OCI-LY7 (cell line): ENCODE results near the gene RYK. TPM values are rescaled to one million over a fixed set of nuclear protein-coding genes. Genes with fewer than 3 reads are reported as not detected.

ENCODE experiments used
- BruUV-seq: library from RNA; stranded (reverse); fragments of 400-500 nt; replicated peaks from 2 replicates; lab custom pipeline; 2021; lab: Mats Ljungman, UMichigan
- CTCF ChIA-PET: fragments of 300-600 bp; sonication (Branson Sonifier 250); formaldehyde crosslinking; loops from one replicate; lab custom pipeline; 2022; ENCODE audit warnings: antibody characterized with exemption; ENCODE audit not compliant: unreplicated experiment; lab: Charles Lee
- POLR2A ChIA-PET: fragments of 300-600 bp; sonication (Branson Sonifier 250); formaldehyde crosslinking; loops from one replicate; lab custom pipeline; 2022; ENCODE audit warnings: antibody characterized with exemption; lab: Charles Lee
- DNase-seq: peaks from one replicate; pipeline ENCODE4 v3.0.0-alpha.2; 2015; ENCODE audit warnings: low spot score
- H2AFZ ChIP-seq: fragments of 200-600 bp; sonication (generic), shearing (Covaris generic); 2 replicates; pipeline ENCODE4 v1.6.1; 2014; ENCODE audit warnings: mild to moderate bottlenecking, antibody characterized with exemption, low read length, moderate library complexity
- H3K27ac ChIP-seq: fragments of 200-600 bp; sonication (generic); 2 replicates; pipeline ENCODE4 v1.5.1; 2014; ENCODE audit warnings: mixed run types, low read depth, mild to moderate bottlenecking, moderate library complexity, low read length, inconsistent platforms; ENCODE audit not compliant: poor library complexity, severe bottlenecking
- H3K36me3 ChIP-seq: fragments of 200-600 bp; sonication (generic); 2 replicates; pipeline ENCODE4 v1.6.1; 2014; ENCODE audit warnings: mild to moderate bottlenecking, antibody characterized with exemption, low read length, moderate library complexity, mixed read lengths; ENCODE audit not compliant: insufficient read depth
- H3K4me1 ChIP-seq: fragments of 200-600 bp; sonication (generic); 2 replicates; pipeline ENCODE4 v1.5.1; 2014; ENCODE audit warnings: mild to moderate bottlenecking, low read length; ENCODE audit not compliant: insufficient read depth, poor library complexity, severe bottlenecking
- H3K4me2 ChIP-seq: fragments of 200-600 bp; sonication (generic); 2 replicates; pipeline ENCODE4 v1.6.1; 2014; ENCODE audit warnings: mild to moderate bottlenecking, low read length
- H3K4me3 ChIP-seq: fragments of 200-600 bp; sonication (generic); 2 replicates; pipeline ENCODE4 v1.5.1; 2014; ENCODE audit warnings: mild to moderate bottlenecking, low read depth, low read length; ENCODE audit not compliant: poor library complexity, severe bottlenecking
- H3K79me2 ChIP-seq: fragments of 200-600 bp; sonication (generic); 2 replicates; pipeline ENCODE4 v1.6.1; 2016; ENCODE audit warnings: low read depth, mild to moderate bottlenecking, low read length, moderate library complexity, mixed read lengths; ENCODE audit not compliant: insufficient read depth
- H3K9me2 ChIP-seq: fragments of 200-600 bp; sonication (generic); 2 replicates; pipeline ENCODE4 v1.6.1; 2016; ENCODE audit warnings: mild to moderate bottlenecking, low read length, mixed read lengths; ENCODE audit not compliant: insufficient read depth
- H3K9me3 ChIP-seq: fragments of 200-600 bp; sonication (generic); 2 replicates; pipeline ENCODE4 v1.6.1; 2014; ENCODE audit warnings: mild to moderate bottlenecking, mixed run types, low read length, mixed read lengths
- H4K20me1 ChIP-seq: fragments of 200-600 bp; sonication (generic); 2 replicates; pipeline ENCODE4 v1.6.1; 2014; ENCODE audit warnings: mild to moderate bottlenecking, antibody characterized with exemption, low read length, moderate library complexity, mixed read lengths; ENCODE audit not compliant: insufficient read depth
- CTCF ChIP-seq: fragments of 200-600 bp; sonication (generic); conservative IDR thresholded peaks from 2 replicates; pipeline ENCODE4 v1.5.1; 2014; ENCODE audit warnings: mild to moderate bottlenecking, antibody characterized with exemption, low read length, moderate library complexity, mixed read lengths
- EZH2phosphoT487 ChIP-seq: fragments of 200-600 bp; sonication (generic); IDR thresholded peaks from 2 replicates; pipeline ENCODE4 v1.6.1; 2018; ENCODE audit warnings: low read depth, borderline replicate concordance, mild to moderate bottlenecking, mixed run types, antibody characterized with exemption, low read length, moderate library complexity, mixed read lengths
- intact Hi-C: fragments of 100-400 bp; cut with micrococcal nuclease; formaldehyde crosslinking; loops from one replicate; pipeline ENCODE4 v1.10.0; 2022; ENCODE audit not compliant: unreplicated experiment
- total RNA-seq, 2 experiments: library from RNA; depleted of rRNA in 1 of 2; stranded (reverse); fragments of >200 nt in 1 of 2; shearing (Covaris generic) in 1 of 2; gene quantifications; 2 replicates each; pipeline ENCODE4 v1.2.3, GENCODE V29; 2014 to 2022

The RYK gene
- total RNA-seq, 2 experiments from 2014 or later, result 24.8 to 25.5 TPM

- intact Hi-C loops, result no loop called here
- no peak for TF ChIP-seq EZH2phosphoT487
- no peak for TF ChIP-seq CTCF
- no peaks in the 10 kb centered on the region for H3K9me2 ChIP-seq
- no peak overlapping the region for H3K4me2 ChIP-seq
- H3K79me2 ChIP-seq, result peaks cover 13% of the 10 kb centered on the region; the same call in 1 of the 2 replicates
- H2AFZ ChIP-seq, result no peak overlapping the region
- DNase-seq, result no peak
- CTCF ChIA-PET, result no interaction called here
- POLR2A ChIA-PET, result interaction anchor here (0.5 to 0.7 kb wide), 3 partner anchors 31 to 248 kb away, joined by 3 to 5 read pairs (median 4); partner anchors contain the start of genes ANAPC13 and CEP63
- BruUV-seq, result no TSS peak
- H4K20me1 ChIP-seq, result peaks cover 25% of the 10 kb centered on the region
- no peaks in the 10 kb centered on the region for H3K36me3 ChIP-seq
- H3K27ac ChIP-seq, result no peak overlapping the region
- H3K9me3 ChIP-seq, result no peaks in the 10 kb centered on the region
- H3K4me3 ChIP-seq, result no peak overlapping the region
- H3K4me1 ChIP-seq, result peaks cover 5% of the 10 kb centered on the region
These were observed 13.1 kb downstream of the RYK start for GRCh38 chr3:134237454-134238145.

DNA sequence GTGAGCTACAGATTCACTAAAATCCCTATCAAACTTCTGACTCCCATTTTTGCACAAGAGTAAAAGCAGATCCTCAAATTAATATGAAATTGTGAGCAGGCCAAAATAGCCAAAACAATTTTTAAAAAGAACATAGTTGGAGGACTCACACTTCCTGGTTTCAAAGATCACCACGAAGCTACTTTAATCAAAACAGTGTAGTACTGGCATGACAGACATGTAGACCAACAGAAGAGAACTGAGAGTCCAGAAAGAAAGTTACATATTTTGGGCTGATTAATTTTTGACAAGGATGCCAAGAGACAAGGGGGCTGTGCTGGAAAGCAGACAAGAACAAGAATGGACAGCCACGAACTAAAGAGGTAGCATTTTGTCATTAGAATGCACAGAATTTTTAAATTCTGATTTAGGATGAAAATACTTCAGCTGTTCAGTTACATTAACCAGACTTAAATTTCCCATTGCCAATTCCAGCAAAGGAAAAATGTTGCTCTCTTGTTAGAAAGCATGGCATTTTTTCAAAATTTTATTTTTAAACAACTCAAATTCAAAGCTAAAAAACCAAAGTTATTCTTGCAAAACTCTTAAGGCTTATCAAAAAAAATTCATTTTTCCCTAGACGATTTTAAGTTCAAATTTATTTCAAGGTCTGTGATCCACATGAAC lies 14.0 kb downstream of the RYK start:
- CTCF ChIA-PET, result no interaction called here
- H3K9me3 ChIP-seq, result no peaks in the 10 kb centered on the region
- H2AFZ ChIP-seq, result no peak overlapping the region
- H3K27ac ChIP-seq, result no peak overlapping the region
- DNase-seq, result no peak
- H3K4me1 ChIP-seq, result peaks cover 5% of the 10 kb centered on the region
- intact Hi-C loops, result no loop called here
- peaks cover 13% of the 10 kb centered on the region; the same call in 1 of the 2 replicates for H3K79me2 ChIP-seq
- H3K36me3 ChIP-seq, result no peaks in the 10 kb centered on the region
- BruUV-seq, result no TSS peak
- TF ChIP-seq EZH2phosphoT487 (no peak), CTCF (no peak)
- peaks cover 30% of the 10 kb centered on the region for H4K20me1 ChIP-seq
- no peak overlapping the region for H3K4me3 ChIP-seq
- POLR2A ChIA-PET, result interaction anchor here (0.7 to 1.1 kb wide), 3 partner anchors 12 to 249 kb away, joined by 3 to 5 read pairs (median 3); partner anchors contain the start of genes ANAPC13 and CEP63
- H3K4me2 ChIP-seq, result no peak overlapping the region
- no peaks in the 10 kb centered on the region for H3K9me2 ChIP-seq
